ENCODE results near the gene TGFBI. TPM values are rescaled to one million over a fixed set of nuclear protein-coding genes. Genes with fewer than 3 reads are reported as not detected.

TGFBI gene
- polyA plus RNA-seq, 1 experiment = 2,219 TPM

DNA sequence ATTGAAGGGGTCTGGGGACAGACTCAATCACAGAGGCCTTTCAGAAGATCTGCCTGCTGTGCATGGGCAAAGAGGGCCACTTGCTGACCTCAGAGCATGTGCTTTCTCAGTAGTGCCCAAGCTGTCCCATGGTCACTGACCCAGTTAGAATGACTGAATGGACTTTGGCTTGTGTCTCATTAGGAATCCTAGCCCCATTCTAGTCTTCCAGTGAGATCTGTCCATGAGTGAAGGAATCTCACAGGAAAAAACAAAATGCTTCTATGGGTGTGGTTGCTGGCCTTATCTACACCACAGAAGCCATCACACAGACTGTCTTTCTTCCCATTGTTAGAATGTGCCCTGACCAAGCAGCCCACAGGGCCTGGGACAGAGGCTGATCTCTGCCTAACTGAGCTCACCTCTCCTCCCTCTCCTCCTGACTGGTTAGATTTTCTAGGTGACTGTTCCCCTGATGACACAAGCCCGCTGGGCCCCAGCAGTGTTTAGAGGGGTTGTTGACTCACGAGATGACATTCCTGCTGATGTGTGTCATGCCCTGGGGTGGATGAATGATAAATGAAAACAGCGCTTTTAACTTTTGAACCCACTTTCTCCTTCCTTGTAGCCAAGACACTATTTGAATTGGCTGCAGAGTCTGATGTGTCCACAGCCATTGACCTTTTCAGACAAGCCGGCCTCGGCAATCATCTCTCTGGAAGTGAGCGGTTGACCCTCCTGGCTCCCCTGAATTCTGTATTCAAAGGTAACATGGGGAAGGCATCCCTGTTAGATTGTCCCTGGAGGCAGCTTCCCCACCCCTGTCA is 24.8 kb downstream of the TGFBI start:
- POLR2A ChIA-PET = interaction anchor here (0.9 to 2.0 kb wide), 3 partner anchors 10 to 59 kb away, joined by 3 to 6 read pairs (median 4); no protein-coding TSS in a partner anchor
- H3K9me3 ChIP-seq (ENCODE audit: control insufficient read depth, insufficient read depth, low read length) = no peaks in the 10 kb centered on the region
- no peak for TF ChIP-seq CTCF (IDR thresholded peaks at IDR 0.05; ENCODE audit: low read depth, low read length)
- CTCF ChIA-PET = interaction anchor here (7.6 kb wide), 1 partner anchor 108 kb away, joined by 53 read pairs; no protein-coding TSS in a partner anchor
- peak; percentile 86 for DNase-seq (ENCODE audit: low read depth, low spot score)
- no peak overlapping the region for H3K4me3 ChIP-seq (ENCODE audit: low read depth, low read length)
- peak overlapping the region; percentile 85 for H3K27ac ChIP-seq (ENCODE audit: low read depth, low read length)
- no peaks in the 10 kb centered on the region for H3K27me3 ChIP-seq (ENCODE audit: control insufficient read depth, insufficient read depth, low read length)

DNA sequence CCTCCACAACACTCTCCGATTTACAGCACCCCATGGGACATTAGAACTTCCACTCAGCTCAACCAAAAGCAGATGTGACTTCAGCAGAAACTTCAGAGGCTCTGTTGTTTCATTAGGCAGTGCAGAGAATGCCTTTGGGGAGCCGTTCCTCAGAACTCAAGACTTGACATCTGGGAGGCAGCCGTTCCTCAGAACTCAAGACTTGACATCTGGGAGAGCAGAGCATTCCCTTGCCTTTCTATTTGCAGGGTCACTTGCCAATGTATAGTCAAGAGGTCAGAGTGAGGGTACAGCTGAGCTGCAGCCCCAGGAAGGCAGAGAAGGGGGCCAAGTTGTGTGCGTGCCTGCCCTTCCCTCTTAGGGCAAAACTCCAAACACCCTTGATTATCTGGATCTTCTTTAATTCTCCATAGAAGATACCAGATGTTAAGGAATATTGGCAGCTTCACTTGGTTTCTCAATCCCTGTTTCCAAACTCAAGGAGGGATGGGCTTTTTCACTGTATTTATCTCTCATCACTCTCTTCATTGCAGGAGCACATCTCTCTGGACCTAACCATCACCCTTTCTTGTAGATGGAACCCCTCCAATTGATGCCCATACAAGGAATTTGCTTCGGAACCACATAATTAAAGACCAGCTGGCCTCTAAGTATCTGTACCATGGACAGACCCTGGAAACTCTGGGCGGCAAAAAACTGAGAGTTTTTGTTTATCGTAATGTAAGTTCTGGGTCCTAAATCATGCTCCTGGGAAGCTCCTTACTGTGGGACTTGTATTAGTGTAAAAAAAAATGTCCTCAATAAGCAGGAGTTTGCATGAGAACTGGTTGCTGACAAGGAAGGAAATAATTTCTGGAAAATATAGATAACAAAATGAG is 25.6 kb downstream of the TGFBI start:
- H3K9me3 ChIP-seq (ENCODE audit: control insufficient read depth, insufficient read depth, low read length) = no peaks in the 10 kb centered on the region
- CTCF ChIA-PET = interaction anchor here (7.6 kb wide), 1 partner anchor 109 kb away, joined by 53 read pairs; no protein-coding TSS in a partner anchor
- no peak overlapping the region for H3K4me3 ChIP-seq (ENCODE audit: low read depth, low read length)
- POLR2A ChIA-PET = interaction anchor here (0.9 to 2.0 kb wide), 4 partner anchors 9 to 60 kb away, joined by 3 to 6 read pairs (median 4); partner anchors contain the start of gene TGFBI
- DNase-seq (ENCODE audit: low read depth, low spot score) = peak; percentile 29
- H3K27me3 ChIP-seq (ENCODE audit: control insufficient read depth, insufficient read depth, low read length) = no peaks in the 10 kb centered on the region
- no peak for TF ChIP-seq CTCF (IDR thresholded peaks at IDR 0.05; ENCODE audit: low read depth, low read length)
- H3K27ac ChIP-seq (ENCODE audit: low read depth, low read length) = peak overlapping the region; percentile 85

- Histone ChIP-seq H3K27ac (ENCODE audit: low read depth, low read length) (peak overlapping the region; percentile 98), H3K27me3 (ENCODE audit: control insufficient read depth, insufficient read depth, low read length) (no peaks in the 10 kb centered on the region), H3K9me3 (ENCODE audit: control insufficient read depth, insufficient read depth, low read length) (no peaks in the 10 kb centered on the region), H3K4me3 (ENCODE audit: low read depth, low read length) (no peak overlapping the region)
- DNase-seq (ENCODE audit: low read depth, low spot score) = no peak
- CTCF ChIA-PET = interaction anchor here (0.6 to 7.6 kb wide), 5 partner anchors 9 to 165 kb away, joined by 3 to 53 read pairs (median 4); no protein-coding TSS in a partner anchor
- TF ChIP-seq CTCF (IDR thresholded peaks at IDR 0.05; ENCODE audit: low read depth, low read length) = no peak
- POLR2A ChIA-PET = interaction anchor here (1.5 kb wide), 1 partner anchor 27 kb away, joined by 3 read pairs; the partner anchor contains the start of gene TGFBI
Measured at GRCh38 chr5:136055612-136056309, 27.0 kb downstream of the TGFBI start.

- no peak for TF ChIP-seq CTCF (IDR thresholded peaks at IDR 0.05; ENCODE audit: low read depth, low read length)
- H3K4me3 ChIP-seq (ENCODE audit: low read depth, low read length) = no peak overlapping the region
- no peaks in the 10 kb centered on the region for H3K27me3 ChIP-seq (ENCODE audit: control insufficient read depth, insufficient read depth, low read length)
- CTCF ChIA-PET = interaction anchor here (0.6 to 7.6 kb wide), 6 partner anchors 8 to 166 kb away, joined by 3 to 53 read pairs (median 6); no protein-coding TSS in a partner anchor
- POLR2A ChIA-PET = interaction anchor here (1.5 kb wide), 1 partner anchor 28 kb away, joined by 3 read pairs; the partner anchor contains the start of gene TGFBI
- no peaks in the 10 kb centered on the region for H3K9me3 ChIP-seq (ENCODE audit: control insufficient read depth, insufficient read depth, low read length)
- DNase-seq (ENCODE audit: low read depth, low spot score) = no peak
- H3K27ac ChIP-seq (ENCODE audit: low read depth, low read length) = peak overlapping the region; percentile 98
Measured at GRCh38 chr5:136056336-136056735, 27.5 kb downstream of the TGFBI start.

Data from AG04450 (cell line).